Lower lobe of right lung (tissue), 2 donors: ENCODE data around the gene MATK. TPM values are rescaled to one million over a fixed set of nuclear protein-coding genes. Genes with fewer than 3 reads are reported as not detected.
A peak's percentile ranks its signal among the peaks of the same experiment; 100 is the strongest.

ENCODE experiments used
- ATAC-seq, 2 donors: fragments of 200-7000 bp; cut with Tn5 transposase; one replicate each; pipeline ENCODE4 v1.9.1; 2020 to 2022; ENCODE audit warnings: mild to moderate bottlenecking in 2 of 2, moderate library complexity in 2 of 2
- DNase-seq: peaks from one replicate; pipeline ENCODE4 v3.0.0-alpha.2; 2020
- H3K27ac ChIP-seq: fragments of 200-600 bp; one replicate; pipeline ENCODE4 v1.8.0; 2022
- H3K27me3 ChIP-seq: fragments of 200-600 bp; one replicate; pipeline ENCODE4 v1.8.0; 2022; ENCODE audit warnings: low read depth
- H3K36me3 ChIP-seq: fragments of 200-600 bp; one replicate; pipeline ENCODE4 v1.8.0; 2022; ENCODE audit warnings: mild to moderate bottlenecking
- H3K4me1 ChIP-seq: fragments of 200-600 bp; one replicate; pipeline ENCODE4 v1.8.0; 2022
- H3K4me3 ChIP-seq: fragments of 200-600 bp; one replicate; pipeline ENCODE4 v1.8.0; 2022; ENCODE audit warnings: mild to moderate bottlenecking
- H3K9me3 ChIP-seq: fragments of 200-600 bp; one replicate; pipeline ENCODE4 v1.8.0; 2022
- intact Hi-C: fragments of 100-400 bp; cut with DNase I; formaldehyde crosslinking; loops from one replicate; pipeline ENCODE4 v1.11.0; 2022
- total RNA-seq: library from RNA; stranded (reverse); fragmentation: NEBNext Ultra II Directional; extraction: Animal tissue kit (Norgen Biotek cat#: 25700); gene quantifications from one replicate; pipeline ENCODE4 v1.2.1, GENCODE V29; 2021
- TF ChIP-seq, protein P1 (sequence below): fragments of 200-600 bp; IDR thresholded peaks from one replicate; pipeline ENCODE4 v1.8.0; 2022; ENCODE audit warnings: antibody characterized with exemption, mild to moderate bottlenecking
- donor health status: DM: no; HTN: yes; CAD: no; lungs with severe emphysema.

The MATK gene
- total RNA-seq, 1 donor from 2014 or later = 11.3 TPM

DNA sequence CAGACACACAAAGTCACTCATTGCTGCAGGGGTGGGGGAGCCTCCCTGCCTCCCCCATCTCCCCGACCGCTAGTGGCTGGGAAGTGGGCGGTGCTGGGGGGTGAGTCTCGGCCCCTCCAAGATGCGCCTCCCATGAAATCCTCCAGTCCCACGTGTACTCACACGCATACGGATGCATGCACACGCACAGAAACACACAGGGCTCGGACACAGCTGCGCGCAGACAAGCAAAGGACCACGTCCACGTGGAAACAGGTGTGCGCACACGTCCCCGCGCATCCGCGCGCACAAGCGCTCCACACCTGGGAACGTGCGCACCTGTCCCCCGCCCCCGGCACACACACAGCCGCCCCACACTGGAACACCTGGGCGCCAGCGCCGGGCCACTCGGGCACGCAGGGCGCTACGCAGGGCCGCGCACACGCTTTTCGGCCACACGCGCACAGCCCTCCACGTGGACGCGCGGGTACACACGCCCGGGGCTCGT lies 687 bp downstream of the MATK start:
- TF ChIP-seq, protein P1, sequence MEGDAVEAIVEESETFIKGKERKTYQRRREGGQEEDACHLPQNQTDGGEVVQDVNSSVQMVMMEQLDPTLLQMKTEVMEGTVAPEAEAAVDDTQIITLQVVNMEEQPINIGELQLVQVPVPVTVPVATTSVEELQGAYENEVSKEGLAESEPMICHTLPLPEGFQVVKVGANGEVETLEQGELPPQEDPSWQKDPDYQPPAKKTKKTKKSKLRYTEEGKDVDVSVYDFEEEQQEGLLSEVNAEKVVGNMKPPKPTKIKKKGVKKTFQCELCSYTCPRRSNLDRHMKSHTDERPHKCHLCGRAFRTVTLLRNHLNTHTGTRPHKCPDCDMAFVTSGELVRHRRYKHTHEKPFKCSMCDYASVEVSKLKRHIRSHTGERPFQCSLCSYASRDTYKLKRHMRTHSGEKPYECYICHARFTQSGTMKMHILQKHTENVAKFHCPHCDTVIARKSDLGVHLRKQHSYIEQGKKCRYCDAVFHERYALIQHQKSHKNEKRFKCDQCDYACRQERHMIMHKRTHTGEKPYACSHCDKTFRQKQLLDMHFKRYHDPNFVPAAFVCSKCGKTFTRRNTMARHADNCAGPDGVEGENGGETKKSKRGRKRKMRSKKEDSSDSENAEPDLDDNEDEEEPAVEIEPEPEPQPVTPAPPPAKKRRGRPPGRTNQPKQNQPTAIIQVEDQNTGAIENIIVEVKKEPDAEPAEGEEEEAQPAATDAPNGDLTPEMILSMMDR = no peak

DNA sequence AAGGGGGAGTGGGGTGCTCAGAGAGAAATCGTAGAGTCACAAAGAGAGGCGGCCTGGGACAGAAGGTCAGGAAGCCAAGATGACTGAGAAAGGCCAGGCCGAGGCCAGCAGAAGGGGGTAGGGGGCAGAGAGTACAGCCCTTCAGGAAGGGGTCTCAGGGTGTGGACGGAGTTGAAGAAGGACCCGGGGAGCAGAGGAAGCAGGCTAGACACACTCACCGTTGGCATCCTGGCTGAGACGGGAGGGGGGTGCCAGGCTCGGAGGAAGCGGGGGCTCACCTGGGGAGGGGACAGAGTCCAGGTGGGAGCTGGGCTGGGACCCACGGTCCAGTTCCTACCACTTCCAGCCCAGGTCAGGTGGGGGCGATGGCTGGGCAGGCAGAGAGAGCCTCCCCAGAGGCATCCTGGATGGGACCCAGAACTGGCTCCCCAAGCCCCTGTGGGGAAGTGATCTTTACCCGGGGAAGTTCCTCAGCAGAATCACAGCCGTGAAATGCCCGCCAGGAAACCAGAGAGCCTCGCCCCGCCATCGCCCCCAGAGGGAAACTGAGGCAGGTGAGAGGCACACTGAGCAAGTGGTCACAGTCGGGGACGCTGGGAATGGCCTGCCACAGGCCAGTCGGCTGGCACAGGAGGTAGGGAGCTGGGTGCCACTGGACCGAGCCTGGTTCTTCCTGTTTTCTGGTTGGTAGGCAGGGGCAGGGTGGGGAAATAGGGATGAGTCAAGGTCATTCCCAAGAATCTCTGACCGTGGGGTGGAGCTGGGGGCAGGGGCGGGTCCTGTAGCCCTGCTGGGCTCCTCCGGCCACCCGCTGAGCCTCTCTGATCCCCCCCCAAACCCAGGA lies 1.4 kb downstream of the MATK start:
- intact Hi-C loops = no loop called here
- H3K27me3 ChIP-seq = peaks cover 13% of the 10 kb centered on the region
- H3K36me3 ChIP-seq = no peaks in the 10 kb centered on the region
- peak; percentile 19 to 34 for ATAC-seq
- TF ChIP-seq, protein P1 = no peak
- no peak for DNase-seq
- H3K9me3 ChIP-seq = peaks cover 19% of the 10 kb centered on the region
- H3K4me3 ChIP-seq = peak overlapping the region; percentile 59
- H3K4me1 ChIP-seq = peaks cover 5% of the 10 kb centered on the region
- H3K27ac ChIP-seq = no peak overlapping the region

More for the DNA sequence above, 687 bp downstream of the MATK start:
- peaks cover 5% of the 10 kb centered on the region for H3K4me1 ChIP-seq
- DNase-seq (no peak), ATAC-seq (peak; percentile 18 to 33)
- H3K27me3 ChIP-seq = peaks cover 13% of the 10 kb centered on the region
- H3K4me3 ChIP-seq = peak overlapping the region; percentile 59
- H3K27ac ChIP-seq = peak overlapping the region; percentile 36
- H3K9me3 ChIP-seq = peaks cover 19% of the 10 kb centered on the region
- H3K36me3 ChIP-seq = no peaks in the 10 kb centered on the region
- intact Hi-C loops = no loop called here

DNA sequence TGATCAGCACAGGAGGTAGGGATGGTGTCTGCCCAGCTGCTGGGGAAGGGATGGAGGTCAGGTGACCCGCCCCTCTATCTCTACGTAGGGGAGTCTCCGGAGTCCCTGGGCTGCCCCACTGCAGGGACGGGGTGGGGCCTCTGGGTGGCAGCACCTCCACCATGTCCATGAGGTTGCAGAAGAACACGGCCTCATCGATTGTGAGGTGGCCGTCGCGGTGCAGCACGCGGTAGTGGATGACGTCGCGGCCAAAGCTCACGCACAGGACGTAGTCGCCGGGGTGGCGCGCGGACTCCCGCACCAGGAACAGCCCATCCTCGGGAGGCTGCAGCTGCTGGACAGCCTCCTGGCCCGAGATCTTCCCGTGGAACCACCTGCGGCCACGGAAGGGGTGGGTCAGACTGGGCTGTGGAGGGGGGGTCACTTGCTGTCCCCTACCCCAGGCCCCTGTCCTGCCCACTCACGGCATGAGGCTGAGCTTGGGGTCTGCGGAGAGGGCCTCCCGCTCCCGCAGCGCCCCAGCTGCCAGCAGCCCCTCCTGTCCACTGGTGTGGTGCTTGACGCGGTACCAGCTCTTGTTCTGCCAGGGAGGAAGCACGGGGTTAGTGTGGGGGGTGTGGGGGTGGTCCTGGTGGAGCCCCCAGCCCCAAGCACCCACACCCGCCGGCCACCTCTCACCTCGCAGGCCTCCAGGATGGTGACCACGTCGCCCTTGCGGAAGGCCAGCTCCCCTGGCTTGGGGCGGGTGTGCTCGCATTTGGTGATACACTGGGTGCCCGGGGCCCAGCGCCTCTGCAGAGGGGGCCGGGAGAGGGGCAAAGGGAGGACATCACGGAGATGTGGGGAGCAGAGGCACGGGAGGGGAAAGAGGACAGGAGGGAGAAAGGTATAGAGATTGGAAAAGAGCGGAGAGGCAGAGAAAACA lies 2.3 kb downstream of the MATK start:
- DNase-seq = no peak
- Histone ChIP-seq H3K27me3 (peaks cover 13% of the 10 kb centered on the region), H3K9me3 (peaks cover 19% of the 10 kb centered on the region), H3K4me1 (peaks cover 5% of the 10 kb centered on the region), H3K27ac (no peak overlapping the region), H3K4me3 (no peak overlapping the region), H3K36me3 (no peaks in the 10 kb centered on the region)
- TF ChIP-seq, protein P1 = peak; percentile 40
- intact Hi-C loops = no loop called here
- peak in 1 of 2 donors; percentile 47 for ATAC-seq

DNA sequence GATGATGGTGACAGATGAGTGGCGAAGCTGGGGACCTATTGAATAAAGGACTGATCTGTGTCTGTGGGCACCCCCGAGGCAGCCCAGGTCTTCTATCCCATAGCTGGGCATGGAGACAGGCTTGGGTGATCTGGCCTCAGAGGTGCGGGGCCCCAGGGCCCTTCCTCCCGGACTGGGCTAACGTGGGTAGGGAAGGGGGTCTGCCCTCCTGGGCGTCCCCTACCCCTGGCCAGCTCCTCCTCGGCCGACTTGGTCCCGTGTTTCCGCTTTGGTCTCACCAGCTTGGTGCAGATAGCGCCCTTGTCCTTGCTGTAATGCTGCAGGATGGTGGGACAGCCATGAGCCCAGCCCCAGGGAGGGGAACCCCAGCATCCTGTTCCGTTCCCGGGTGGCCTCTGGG lies 3.3 kb downstream of the MATK start:
- H3K4me3 ChIP-seq = no peak overlapping the region
- H3K27ac ChIP-seq = no peak overlapping the region
- peaks cover 13% of the 10 kb centered on the region for H3K27me3 ChIP-seq
- H3K9me3 ChIP-seq = peaks cover 19% of the 10 kb centered on the region
- TF ChIP-seq, protein P1 = no peak
- no peaks in the 10 kb centered on the region for H3K36me3 ChIP-seq
- intact Hi-C loops = no loop called here
- no peak for DNase-seq
- ATAC-seq = no peak
- peaks cover 5% of the 10 kb centered on the region for H3K4me1 ChIP-seq

DNA sequence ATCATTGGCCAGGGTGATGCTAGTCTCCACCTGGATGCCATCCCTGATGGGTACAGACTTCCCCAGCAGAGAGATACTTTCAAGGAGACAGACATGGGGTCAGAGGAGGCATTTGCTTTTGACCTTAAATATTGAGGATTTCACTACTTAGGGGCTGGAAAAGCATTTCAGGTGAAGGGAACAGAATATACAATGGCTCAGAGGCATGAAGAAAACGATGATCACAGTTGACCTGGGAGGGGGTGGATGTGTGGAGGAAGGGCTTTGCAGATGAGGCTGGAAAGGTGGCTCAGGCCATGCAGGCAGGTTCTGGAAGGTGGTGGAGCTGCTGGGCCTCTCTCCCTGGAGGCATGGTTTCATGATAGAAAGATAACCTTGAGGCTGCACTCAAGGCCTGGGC lies 3.9 kb downstream of the MATK start:
- no peak overlapping the region for H3K4me3 ChIP-seq
- DNase-seq = no peak
- H3K27me3 ChIP-seq = peaks cover 13% of the 10 kb centered on the region
- no peak overlapping the region for H3K27ac ChIP-seq
- peaks cover 5% of the 10 kb centered on the region for H3K4me1 ChIP-seq
- intact Hi-C loops = no loop called here
- peaks cover 19% of the 10 kb centered on the region for H3K9me3 ChIP-seq
- no peak for ATAC-seq
- TF ChIP-seq, protein P1 = no peak
- H3K36me3 ChIP-seq = no peaks in the 10 kb centered on the region
